RWPE1 (cell line): ENCODE data around the gene KDM6A.
"Not testable (repeated sequence)": the region's sequence is repeated elsewhere in the genome, so short reads cannot be mapped to it uniquely, and the experiment has no call there.

Experiments used
- CTCF ChIA-PET: fragments of 350-600 bp; sonication (Branson Sonifier 250); formaldehyde crosslinking; extraction: SDS; loops from one replicate; lab custom pipeline; 2021; lab: Yijun Ruan, JAX
- POLR2A ChIA-PET: fragments of 400-600 bp; formaldehyde crosslinking; extraction: SDS; loops from one replicate; lab custom pipeline; 2020; ENCODE audit warnings: antibody characterized with exemption; ENCODE audit not compliant: low non-redundant PET; lab: Yijun Ruan, JAX
- DNase-seq: peaks from one replicate; pipeline ENCODE4 v3.0.0; 2012; ENCODE audit warnings: low spot score
- H3K27ac ChIP-seq: fragments of 450-650 bp; 2 replicates; pipeline ENCODE4 v1.5.1; 2017
- CTCF ChIP-seq: fragments of 450-650 bp; conservative IDR thresholded peaks from 2 replicates; pipeline ENCODE4 v1.5.1; 2017; ENCODE audit warnings: low read depth, mild to moderate bottlenecking

KDM6A gene

DNA sequence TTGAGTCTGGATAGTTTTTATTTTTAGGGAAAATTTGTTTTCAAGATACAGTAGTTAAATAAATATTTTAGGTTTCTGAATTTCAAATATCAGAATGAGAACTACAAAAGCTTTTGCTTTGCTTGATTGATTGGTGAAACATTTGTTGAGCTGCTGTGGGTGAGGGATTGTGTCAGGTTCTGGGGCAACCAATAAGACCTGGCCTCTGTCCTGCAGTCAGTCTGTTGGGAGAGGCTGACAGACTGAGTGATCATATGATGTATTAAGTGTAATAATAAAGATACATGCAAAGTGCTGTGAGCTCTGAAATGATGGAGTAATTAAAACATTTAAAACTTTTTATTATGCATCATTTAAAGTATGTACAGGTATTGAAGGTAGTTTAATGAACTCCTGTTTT is 9.6 kb downstream of the KDM6A start:
- no peak for DNase-seq
- CTCF ChIA-PET: interaction anchor here (0.6 kb wide), 1 partner anchor 321 kb away, joined by 4 read pairs; no protein-coding TSS in a partner anchor
- POLR2A ChIA-PET: no interaction called here
- H3K27ac ChIP-seq: no peak overlapping the region
- no peak for TF ChIP-seq CTCF

DNA sequence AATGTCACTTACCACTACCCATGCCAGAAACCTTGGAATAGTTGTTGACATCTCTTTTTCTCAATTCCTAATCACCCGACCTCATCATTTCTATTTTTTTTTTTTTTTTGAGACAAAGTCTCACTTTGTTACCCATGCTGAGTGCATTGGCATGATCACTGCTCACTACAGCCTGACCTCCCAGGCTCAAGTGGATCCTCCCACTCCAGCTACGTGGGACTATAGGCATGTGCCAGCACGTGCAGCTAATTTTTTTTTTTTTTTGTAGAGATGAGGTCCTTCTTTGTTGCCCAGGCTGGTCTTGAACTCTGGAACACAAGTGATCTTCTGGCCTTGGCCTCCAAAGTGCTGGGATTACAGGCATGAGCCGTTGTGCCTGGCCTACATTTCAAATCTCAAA is 12.0 kb downstream of the KDM6A start:
- TF ChIP-seq CTCF: no peak
- ChIA-PET POLR2A (no interaction called here), CTCF (no interaction called here)
- DNase-seq: no peak
- no peak overlapping the region for H3K27ac ChIP-seq

DNA sequence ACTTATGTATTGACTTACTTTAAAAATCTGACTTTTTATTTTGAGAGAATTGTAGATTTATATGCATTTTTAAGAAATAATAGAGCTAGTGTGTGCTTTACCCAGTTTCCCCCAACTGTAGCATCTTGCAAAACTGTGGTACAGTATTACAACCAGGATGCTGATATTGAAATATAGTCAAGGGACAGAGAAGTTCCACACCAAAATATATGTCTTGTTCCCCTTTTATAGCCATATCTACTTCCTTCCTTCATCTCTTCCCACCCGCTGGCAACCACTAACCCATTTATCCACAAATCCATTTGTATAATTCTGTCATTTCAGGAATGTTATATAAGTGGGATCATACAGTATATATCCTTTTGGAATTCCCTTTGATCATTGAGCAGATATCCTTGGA is 16.8 kb downstream of the KDM6A start:
- no peak for TF ChIP-seq CTCF
- H3K27ac ChIP-seq: no peak overlapping the region
- no peak for DNase-seq
- ChIA-PET POLR2A (no interaction called here), CTCF (no interaction called here)

DNA sequence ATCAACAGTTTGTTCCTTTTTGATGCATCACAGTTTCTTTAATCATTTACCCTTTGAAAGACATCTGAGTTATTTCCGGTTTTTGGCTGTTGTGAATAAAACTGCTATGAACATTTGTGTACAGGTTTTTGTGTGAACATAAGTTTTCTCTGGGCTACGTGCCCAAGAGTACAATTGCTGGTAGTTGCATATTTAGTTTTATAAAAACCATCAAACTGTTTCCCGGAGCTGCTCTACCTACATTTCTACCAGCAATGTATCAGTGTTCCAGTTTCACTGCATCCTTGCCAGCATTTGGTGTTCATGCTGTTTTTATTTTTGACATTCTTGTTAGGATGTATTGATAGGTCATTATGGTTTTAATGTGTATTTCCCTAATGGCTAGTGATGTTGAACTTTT is 17.3 kb downstream of the KDM6A start:
- CTCF ChIA-PET: no interaction called here
- POLR2A ChIA-PET: no interaction called here
- no peak for TF ChIP-seq CTCF
- DNase-seq: no peak
- H3K27ac ChIP-seq: no peak overlapping the region

DNA sequence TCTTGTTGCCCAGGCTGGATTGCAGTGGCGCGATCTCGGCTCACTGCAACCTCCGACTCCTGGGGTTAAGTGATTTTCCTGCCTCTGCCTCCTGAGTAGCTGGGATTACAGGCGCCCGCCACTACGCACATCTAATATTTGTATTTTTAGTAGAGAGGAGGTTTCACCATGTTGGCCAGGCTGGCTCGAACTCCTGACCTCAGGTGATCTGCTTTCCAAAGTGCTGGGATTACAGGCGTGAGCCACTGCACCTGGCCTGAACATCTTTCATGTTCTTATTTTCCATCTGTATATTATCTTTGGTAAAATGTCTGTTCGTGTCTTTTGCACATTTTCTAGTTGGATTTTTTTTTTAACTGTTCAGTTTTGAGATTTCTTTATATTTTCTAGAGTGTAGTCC is 17.7 kb downstream of the KDM6A start:
- POLR2A ChIA-PET, H3K27ac ChIP-seq, DNase-seq: not testable (repeated sequence)
- CTCF ChIA-PET: interaction anchor here (0.6 kb wide), 1 partner anchor 796 kb away, joined by 6 read pairs; no protein-coding TSS in a partner anchor

- POLR2A ChIA-PET: no interaction called here
- DNase-seq: no peak
Measured at GRCh38 chrX:44891642-44892041, 18.7 kb downstream of the KDM6A start.

DNA sequence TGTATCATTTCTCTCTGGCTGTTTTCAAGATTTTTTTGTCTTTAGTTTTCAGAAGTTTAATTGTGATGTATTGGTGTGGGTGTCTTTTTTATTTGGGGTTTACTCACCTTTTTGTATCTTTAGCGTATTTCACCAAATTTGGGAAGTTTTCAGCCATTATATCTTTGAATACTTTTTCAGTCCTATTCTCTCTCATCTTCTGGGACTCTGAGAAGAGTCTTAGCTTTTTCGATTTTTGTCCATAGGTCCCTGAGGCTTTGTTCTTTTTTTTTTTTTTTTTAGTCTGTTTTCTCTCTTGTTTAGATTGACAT is 23.8 kb downstream of the KDM6A start:
- no peak for TF ChIP-seq CTCF
- ChIA-PET POLR2A (no interaction called here), CTCF (interaction anchor here (0.7 kb wide), 1 partner anchor 633 kb away, joined by 5 read pairs; no protein-coding TSS in a partner anchor)
- no peak overlapping the region for H3K27ac ChIP-seq
- no peak for DNase-seq

More at GRCh38 chrX:44891642-44892041, 18.7 kb downstream of the KDM6A start:
- no peak overlapping the region for H3K27ac ChIP-seq
- CTCF ChIA-PET: no interaction called here
- no peak for TF ChIP-seq CTCF
